Activated T-cell treated with anti-CD3 and anti-CD28 coated beads for 48 hours (primary cell): ENCODE measurements around the gene DNAAF1.
"Not testable (repeated sequence)": the region's sequence is repeated elsewhere in the genome, so short reads cannot be mapped to it uniquely, and the experiment has no call there.

Experiments
- DNase-seq: peaks from one replicate; pipeline ENCODE4 v3.0.0-alpha.2; 2020; ENCODE audit warnings: low read depth

The DNAAF1 gene

GRCh38 chr16:84212154-84212553 lies 67.0 kb downstream of the DNAAF1 start:
- DNase-seq: no peak

- DNase-seq: no peak
These were observed 67.5 kb downstream of the DNAAF1 start for GRCh38 chr16:84212631-84213030.

GRCh38 chr16:84214451-84215066 lies 69.5 kb downstream of the DNAAF1 start:
- DNase-seq: no peak

GRCh38 chr16:84215531-84215930 lies 70.4 kb downstream of the DNAAF1 start:
- no peak for DNase-seq

GRCh38 chr16:84216144-84216543 lies 71.0 kb downstream of the DNAAF1 start:
- DNase-seq: not testable (repeated sequence)

GRCh38 chr16:84218176-84218823 lies 73.2 kb downstream of the DNAAF1 start:
- DNase-seq: no peak

GRCh38 chr16:84218956-84219355 lies 73.8 kb downstream of the DNAAF1 start:
- DNase-seq: no peak

GRCh38 chr16:84220851-84221250 lies 75.7 kb downstream of the DNAAF1 start:
- no peak for DNase-seq

GRCh38 chr16:84223456-84223855 lies 78.3 kb downstream of the DNAAF1 start:
- DNase-seq: no peak

- no peak for DNase-seq
These were observed 79.4 kb downstream of the DNAAF1 start for GRCh38 chr16:84224554-84224953.

- no peak for DNase-seq
These were observed 80.0 kb downstream of the DNAAF1 start for GRCh38 chr16:84225126-84225525.

GRCh38 chr16:84225571-84225970 lies 80.5 kb downstream of the DNAAF1 start:
- no peak for DNase-seq

GRCh38 chr16:84226026-84226425 lies 80.9 kb downstream of the DNAAF1 start:
- DNase-seq: no peak
